ENCODE data around the gene ADGRL1. TPM values are rescaled to one million over a fixed set of nuclear protein-coding genes. Genes with fewer than 3 reads are reported as not detected.
"Not testable (repeated sequence)": the region's sequence is repeated elsewhere in the genome, so short reads cannot be mapped to it uniquely, and the experiment has no call there.

The ADGRL1 gene
- total RNA-seq, 4 donors from 2014 or later: 22.3 to 36.4 (median 27.3) TPM

DNA sequence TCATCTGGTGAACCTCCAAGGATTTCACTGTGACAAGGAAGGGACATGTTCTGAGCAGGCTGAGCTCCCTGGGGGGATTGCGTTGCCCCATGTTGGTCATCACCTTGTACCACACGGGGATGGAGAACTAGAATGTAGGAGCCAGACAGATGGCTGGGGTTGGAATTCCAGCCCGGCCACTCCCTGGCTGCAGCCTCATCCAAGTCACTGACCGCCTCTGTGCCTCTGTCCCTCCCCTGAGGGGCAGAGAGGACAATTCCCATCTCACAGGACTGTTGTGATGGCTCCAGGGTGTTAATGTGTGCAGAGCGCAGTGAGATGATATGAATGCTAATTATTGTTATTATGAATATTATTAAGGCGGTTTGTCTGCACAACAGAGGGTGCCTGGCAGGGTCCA is 24.1 kb downstream of the ADGRL1 start:
- peaks cover 8% of the 10 kb centered on the region for H3K36me3 ChIP-seq
- no peaks in the 10 kb centered on the region for H3K9me3 ChIP-seq
- no peak for DNase-seq (ENCODE audit: low spot score in 2 of 2)
- H3K4me3 ChIP-seq: no peak overlapping the region
- no peak for TF ChIP-seq POLR2A (IDR thresholded peaks at IDR 0.05)
- TF ChIP-seq, protein P1, sequence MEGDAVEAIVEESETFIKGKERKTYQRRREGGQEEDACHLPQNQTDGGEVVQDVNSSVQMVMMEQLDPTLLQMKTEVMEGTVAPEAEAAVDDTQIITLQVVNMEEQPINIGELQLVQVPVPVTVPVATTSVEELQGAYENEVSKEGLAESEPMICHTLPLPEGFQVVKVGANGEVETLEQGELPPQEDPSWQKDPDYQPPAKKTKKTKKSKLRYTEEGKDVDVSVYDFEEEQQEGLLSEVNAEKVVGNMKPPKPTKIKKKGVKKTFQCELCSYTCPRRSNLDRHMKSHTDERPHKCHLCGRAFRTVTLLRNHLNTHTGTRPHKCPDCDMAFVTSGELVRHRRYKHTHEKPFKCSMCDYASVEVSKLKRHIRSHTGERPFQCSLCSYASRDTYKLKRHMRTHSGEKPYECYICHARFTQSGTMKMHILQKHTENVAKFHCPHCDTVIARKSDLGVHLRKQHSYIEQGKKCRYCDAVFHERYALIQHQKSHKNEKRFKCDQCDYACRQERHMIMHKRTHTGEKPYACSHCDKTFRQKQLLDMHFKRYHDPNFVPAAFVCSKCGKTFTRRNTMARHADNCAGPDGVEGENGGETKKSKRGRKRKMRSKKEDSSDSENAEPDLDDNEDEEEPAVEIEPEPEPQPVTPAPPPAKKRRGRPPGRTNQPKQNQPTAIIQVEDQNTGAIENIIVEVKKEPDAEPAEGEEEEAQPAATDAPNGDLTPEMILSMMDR (IDR thresholded peaks at IDR 0.05): no peak
- no peak for TF ChIP-seq EP300 (IDR thresholded peaks at IDR 0.05)
- TF ChIP-seq POLR2AphosphoS5 (IDR thresholded peaks at IDR 0.05): no peak
- H3K4me1 ChIP-seq: peaks cover 2% of the 10 kb centered on the region
- H3K27ac ChIP-seq: no peak overlapping the region
- WGBS: 80% methylated on average over 6 of the region's 6 CpGs
- no peaks in the 10 kb centered on the region for H3K27me3 ChIP-seq

DNA sequence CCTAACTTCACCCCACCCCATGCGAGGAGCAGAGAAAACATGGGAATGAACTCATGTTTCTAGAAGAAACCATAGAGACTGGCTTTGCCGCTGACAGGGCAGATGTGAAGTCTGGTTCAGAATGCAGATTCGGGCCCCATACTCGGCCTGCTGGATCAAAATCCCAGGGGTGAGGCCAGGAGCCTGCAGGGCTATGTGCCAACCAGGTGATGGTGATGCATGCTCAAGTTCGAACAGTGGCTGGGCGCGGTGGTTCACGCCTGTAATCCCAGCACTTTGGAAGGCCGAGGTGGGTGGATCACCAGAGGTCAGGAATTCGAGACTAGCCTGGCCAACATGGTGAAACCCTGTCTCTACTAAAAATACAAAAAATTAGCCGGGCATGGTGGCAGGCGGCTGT is 24.8 kb downstream of the ADGRL1 start:
- WGBS: 71% methylated on average over 12 of the region's 12 CpGs
- not testable (repeated sequence) for H3K9me3 ChIP-seq; H3K4me3 ChIP-seq; H3K27me3 ChIP-seq; DNase-seq (ENCODE audit: low spot score in 2 of 2); H3K4me1 ChIP-seq; H3K27ac ChIP-seq
- H3K36me3 ChIP-seq: peaks cover 15% of the 10 kb centered on the region

DNA sequence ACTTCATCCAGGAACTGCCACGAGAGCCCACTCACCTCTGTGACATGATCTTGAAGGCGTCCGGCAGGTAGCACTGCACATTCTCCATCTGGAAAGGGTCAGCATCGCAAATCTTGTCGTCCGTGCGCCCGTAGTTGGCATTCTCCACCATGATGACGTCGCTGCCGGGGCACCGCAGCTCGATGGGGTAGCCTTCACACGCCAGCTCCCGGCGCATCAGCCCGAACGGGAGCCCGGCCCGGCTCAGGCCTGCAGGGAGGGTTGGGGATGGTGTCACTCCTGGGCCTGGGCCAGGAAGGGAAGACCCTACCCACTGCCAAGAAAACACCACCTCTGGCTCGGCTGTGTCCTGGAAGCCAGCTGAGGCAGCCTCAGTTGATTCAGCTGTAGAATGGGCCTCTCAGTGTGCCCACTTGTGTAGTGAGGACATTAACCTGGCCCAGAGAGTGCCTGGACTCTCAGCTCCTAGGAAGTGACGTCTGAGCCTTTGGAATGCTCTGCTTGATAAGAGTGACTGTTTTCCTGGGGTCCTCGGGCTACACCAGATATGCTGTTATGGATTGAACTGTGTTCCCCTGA is 28.4 kb downstream of the ADGRL1 start:
- no peak overlapping the region for H3K27ac ChIP-seq
- H3K4me1 ChIP-seq: peaks cover 2% of the 10 kb centered on the region
- H3K9me3 ChIP-seq: no peaks in the 10 kb centered on the region
- no peak for DNase-seq (ENCODE audit: low spot score in 2 of 2)
- no peak for TF ChIP-seq POLR2A (IDR thresholded peaks at IDR 0.05)
- TF ChIP-seq EP300 (IDR thresholded peaks at IDR 0.05): no peak
- TF ChIP-seq, protein P1 (IDR thresholded peaks at IDR 0.05): no peak
- no peak for TF ChIP-seq POLR2AphosphoS5 (IDR thresholded peaks at IDR 0.05)
- WGBS: 92% methylated on average over 13 of the region's 23 CpGs
- no peaks in the 10 kb centered on the region for H3K27me3 ChIP-seq
- peaks cover 25% of the 10 kb centered on the region for H3K36me3 ChIP-seq
- H3K4me3 ChIP-seq: no peak overlapping the region

DNA sequence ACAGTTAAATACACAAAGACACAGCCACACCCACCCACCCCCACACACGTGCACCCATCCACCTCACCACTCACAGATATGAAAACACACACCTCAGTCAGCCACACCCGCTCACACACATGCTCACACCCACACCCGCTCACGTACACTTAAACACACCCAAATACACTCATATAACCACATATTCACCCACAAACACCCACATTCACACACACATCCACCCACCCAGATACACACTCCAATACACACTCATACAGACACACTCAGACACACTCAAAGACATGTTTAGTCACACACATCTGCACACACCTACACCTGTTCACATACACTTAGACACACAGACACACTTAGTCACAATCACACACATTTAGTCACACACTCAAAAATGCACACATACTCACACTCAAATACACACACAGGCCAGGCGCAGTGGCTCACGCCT is 30.6 kb downstream of the ADGRL1 start:
- no peaks in the 10 kb centered on the region for H3K4me1 ChIP-seq
- H3K4me3 ChIP-seq: no peak overlapping the region
- no peak overlapping the region for H3K27ac ChIP-seq
- peaks cover 47% of the 10 kb centered on the region for H3K36me3 ChIP-seq
- no peaks in the 10 kb centered on the region for H3K9me3 ChIP-seq
- TF ChIP-seq POLR2A (IDR thresholded peaks at IDR 0.05) (no peak), EP300 (IDR thresholded peaks at IDR 0.05) (no peak), POLR2AphosphoS5 (IDR thresholded peaks at IDR 0.05) (no peak)
- TF ChIP-seq, protein P1 (IDR thresholded peaks at IDR 0.05): no peak
- 83% methylated on average over 6 of the region's 6 CpGs for WGBS
- H3K27me3 ChIP-seq: no peaks in the 10 kb centered on the region
- DNase-seq (ENCODE audit: low spot score in 2 of 2): no peak

DNA sequence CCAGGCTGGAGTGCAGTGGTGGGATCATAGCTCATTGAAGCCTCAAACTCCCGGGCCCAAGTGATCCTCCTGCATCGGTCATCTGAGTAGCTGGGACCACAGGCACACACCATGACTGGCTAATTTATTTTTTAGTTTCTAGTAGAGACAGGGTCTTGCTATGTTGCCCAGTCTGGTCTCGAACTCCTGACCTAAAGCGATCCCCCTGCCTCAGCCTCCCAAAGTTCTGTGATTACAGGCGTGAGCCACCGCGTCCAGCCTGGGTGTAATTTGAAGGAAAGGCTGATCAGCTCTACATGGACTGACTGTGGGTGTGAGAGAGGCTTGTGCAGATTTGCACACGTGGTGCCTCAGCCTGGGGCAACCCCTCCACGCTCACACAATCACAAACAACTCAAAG is 31.1 kb downstream of the ADGRL1 start:
- no peak overlapping the region for H3K27ac ChIP-seq
- H3K4me3 ChIP-seq: no peak overlapping the region
- H3K9me3 ChIP-seq: no peaks in the 10 kb centered on the region
- H3K27me3 ChIP-seq: no peaks in the 10 kb centered on the region
- H3K36me3 ChIP-seq: peaks cover 52% of the 10 kb centered on the region
- H3K4me1 ChIP-seq: no peaks in the 10 kb centered on the region
- TF ChIP-seq EP300 (IDR thresholded peaks at IDR 0.05) (no peak), POLR2AphosphoS5 (IDR thresholded peaks at IDR 0.05) (no peak), POLR2A (IDR thresholded peaks at IDR 0.05) (no peak)
- TF ChIP-seq, protein P1 (IDR thresholded peaks at IDR 0.05): no peak
- WGBS: 95% methylated on average over 9 of the region's 9 CpGs
- DNase-seq (ENCODE audit: low spot score in 2 of 2): no peak

DNA sequence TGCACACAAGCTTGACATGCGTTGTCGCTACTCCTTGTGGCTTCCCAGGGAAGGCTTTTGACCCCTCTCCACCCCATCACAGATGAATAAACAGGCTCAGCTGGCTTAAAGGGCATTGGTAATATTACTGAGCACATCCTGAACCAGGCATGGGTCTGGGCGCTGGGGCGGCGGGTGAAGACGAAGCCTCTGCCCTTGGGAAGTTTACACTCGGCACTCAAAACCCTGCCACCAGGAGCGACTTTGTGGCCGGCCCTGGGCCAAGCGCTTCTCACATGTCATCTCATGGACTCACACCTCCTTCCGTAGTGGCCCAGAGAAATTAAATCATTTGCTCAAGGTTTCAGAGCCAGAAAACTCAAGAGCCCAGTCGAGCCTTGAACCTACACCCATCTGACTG is 37.0 kb downstream of the ADGRL1 start:
- no peak overlapping the region for H3K27ac ChIP-seq
- H3K36me3 ChIP-seq: peaks cover 36% of the 10 kb centered on the region
- H3K27me3 ChIP-seq: no peaks in the 10 kb centered on the region
- no peak overlapping the region for H3K4me3 ChIP-seq
- DNase-seq (ENCODE audit: low spot score in 2 of 2): no peak
- TF ChIP-seq EP300 (IDR thresholded peaks at IDR 0.05) (no peak), POLR2AphosphoS5 (IDR thresholded peaks at IDR 0.05) (no peak), POLR2A (IDR thresholded peaks at IDR 0.05) (no peak)
- TF ChIP-seq, protein P1 (IDR thresholded peaks at IDR 0.05): no peak
- H3K4me1 ChIP-seq: peaks cover 14% of the 10 kb centered on the region
- WGBS: 98% methylated on average over 11 of the region's 12 CpGs
- H3K9me3 ChIP-seq: no peaks in the 10 kb centered on the region

All from suprapubic skin (tissue), 4 donors.